NCI-H1105 (cell line): ENCODE results near the gene DLX6.

Source experiments
- DNase-seq: peaks from one replicate; lab custom pipeline; 2025; lab: John Stamatoyannopoulos, UW

DLX6 gene

GRCh38 chr7:96995406-96996110, 9.8 kb upstream of the DLX6 start:
- DNase-seq, result no peak

GRCh38 chr7:96996111-96996957, 9.0 kb upstream of the DLX6 start:
- no peak for DNase-seq

- no peak for DNase-seq
Measured at GRCh38 chr7:96996958-96997511, 8.3 kb upstream of the DLX6 start.

- DNase-seq, result no peak
Measured at GRCh38 chr7:96997512-96998032, 7.8 kb upstream of the DLX6 start.

GRCh38 chr7:96998333-96998732, 7.0 kb upstream of the DLX6 start:
- no peak for DNase-seq

GRCh38 chr7:96998744-96999143, 6.6 kb upstream of the DLX6 start:
- DNase-seq, result no peak

GRCh38 chr7:97001221-97001620, 4.1 kb upstream of the DLX6 start:
- DNase-seq, result no peak

- DNase-seq, result no peak
Measured at GRCh38 chr7:97001656-97002554, 3.4 kb upstream of the DLX6 start.

- no peak for DNase-seq
Measured at GRCh38 chr7:97002555-97003261, 2.6 kb upstream of the DLX6 start.

- no peak for DNase-seq
Measured at GRCh38 chr7:97003262-97004246, 1.8 kb upstream of the DLX6 start.

- DNase-seq, result peak; percentile 88
Measured at GRCh38 chr7:97004247-97005182, 838 bp upstream of the DLX6 start.

GRCh38 chr7:97006055-97006815, 882 bp downstream of the DLX6 start:
- no peak for DNase-seq

- DNase-seq, result no peak
Measured at GRCh38 chr7:97006816-97007582, 1.6 kb downstream of the DLX6 start.

GRCh38 chr7:97007583-97007861, 2.2 kb downstream of the DLX6 start:
- DNase-seq, result no peak

GRCh38 chr7:97008275-97008917, 3.0 kb downstream of the DLX6 start:
- no peak for DNase-seq

GRCh38 chr7:97009753-97010732, 4.7 kb downstream of the DLX6 start:
- no peak for DNase-seq
